A549 (cell line): ENCODE data around the gene SEPTIN1. TPM values are rescaled to one million over a fixed set of nuclear protein-coding genes. Genes with fewer than 3 reads are reported as not detected.

Experiments
- ATAC-seq, 2 experiments: fragments of 200-7000 bp in 1 of 2; fragments of >200 bp in 1 of 2; cut with Nextera tagmentation in 1 of 2; cut with Tn5 transposase in 1 of 2; 3 replicates each; pipeline versions ENCODE4 v1.8.0 to v1.9.1; 2018 to 2020; ENCODE audit warnings: mild to moderate bottlenecking in 1 of 2, moderate library complexity in 1 of 2
- CTCF ChIA-PET: fragments of 300-600 bp; sonication (Branson Sonifier 250); formaldehyde crosslinking; extraction: SDS; loops from one replicate; lab custom pipeline; 2021; ENCODE audit warnings: antibody characterized with exemption, inconsistent platforms; lab: Yijun Ruan, JAX
- POLR2A ChIA-PET: fragments of 350-600 bp; formaldehyde crosslinking; extraction: SDS; loops from one replicate; lab custom pipeline; 2021; ENCODE audit warnings: antibody characterized with exemption, inconsistent platforms; lab: Yijun Ruan, JAX
- DNase-seq, 2 experiments: peaks; one replicate each; pipeline versions ENCODE4 v3.0.0 to v3.0.0-alpha.2; 2011 to 2016; ENCODE audit warnings: low read depth in 1 of 2, low spot score in 1 of 2
- FAIRE-seq: peaks from 2 replicates; lab custom pipeline; 2011; peaks lifted over from hg19 to GRCh38; lab: Jason Lieb, UNC
- H3K27ac ChIP-seq, 2 experiments: fragments of >200 bp; sonication (Bioruptor Twin); formaldehyde crosslinking; 3 replicates each; pipeline ENCODE4 v1.5.1; 2016 to 2017
- H3K4me1 ChIP-seq: fragments of >200 bp; sonication (Bioruptor Twin); formaldehyde crosslinking; 3 replicates; pipeline ENCODE4 v1.6.1; 2016
- H3K4me2 ChIP-seq: fragments of >200 bp; sonication (Bioruptor Twin); formaldehyde crosslinking; 3 replicates; pipeline ENCODE4 v1.6.1; 2016
- H3K4me3 ChIP-seq: fragments of >200 bp; sonication (Bioruptor Twin); formaldehyde crosslinking; 3 replicates; pipeline ENCODE4 v1.5.1; 2016
- H3K9me3 ChIP-seq: fragments of >200 bp; sonication (Bioruptor Twin); formaldehyde crosslinking; 3 replicates; pipeline ENCODE4 v1.6.1; 2016
- CEBPB ChIP-seq, 2 experiments: fragments of >200 bp in 1 of 2; sonication (Bioruptor Twin) in 1 of 2; formaldehyde crosslinking in 1 of 2; IDR thresholded peaks; 2 replicates each; pipeline ENCODE4 v1.6.1; 2012 to 2016
- CHD2 ChIP-seq: fragments of 150-350 bp; IDR thresholded peaks from 2 replicates; pipeline ENCODE4 v1.6.1; 2014; ENCODE audit warnings: low read length; ENCODE audit not compliant: partially characterized antibody
- CHD4 ChIP-seq: fragments of 200-600 bp; sonication (generic); IDR thresholded peaks from 2 replicates; pipeline ENCODE4 v1.6.1; 2016; ENCODE audit warnings: antibody characterized with exemption, mild to moderate bottlenecking, borderline replicate concordance
- EHF ChIP-seq: fragments of 250-450 bp; sonication (Bioruptor Pico); IDR thresholded peaks from 2 replicates; pipeline ENCODE4 v1.5.0; 2020; ENCODE audit warnings: mild to moderate bottlenecking
- EP300 ChIP-seq, 2 experiments: fragments of >200 bp; sonication (Bioruptor Twin); formaldehyde crosslinking; IDR thresholded peaks; 2 replicates in 1 of 2; 3 replicates in 1 of 2; pipeline ENCODE4 v1.6.1; 2016 to 2017
- FOSL2 ChIP-seq, 2 experiments: fragments of 450-650 bp in 1 of 2; fragments of >200 bp in 1 of 2; sonication (Bioruptor Twin) in 1 of 2; formaldehyde crosslinking; IDR thresholded peaks; 2 replicates each; pipeline versions ENCODE4 v1.5.0 to v1.6.1; 2016 to 2020; ENCODE audit warnings: mild to moderate bottlenecking in 1 of 2, moderate library complexity in 1 of 2
- HOXB13 ChIP-seq: fragments of 250-450 bp; sonication (Bioruptor Pico); IDR thresholded peaks from 2 replicates; pipeline ENCODE4 v1.5.0; 2020; ENCODE audit warnings: low read depth, mild to moderate bottlenecking, moderate library complexity
- JUN ChIP-seq, 2 experiments: fragments of >200 bp; sonication (Bioruptor Twin); formaldehyde crosslinking; IDR thresholded peaks; 2 replicates in 1 of 2; 3 replicates in 1 of 2; pipeline ENCODE4 v1.6.1; 2016 to 2017
- KDM1A ChIP-seq: fragments of 200-600 bp; sonication (generic); IDR thresholded peaks from 2 replicates; pipeline ENCODE4 v1.6.1; 2016; ENCODE audit warnings: low read depth, mild to moderate bottlenecking
- KDM5A ChIP-seq: fragments of 200-600 bp; sonication (generic); IDR thresholded peaks from 2 replicates; pipeline ENCODE4 v1.6.1; 2016; ENCODE audit warnings: antibody characterized with exemption, mild to moderate bottlenecking
- MAZ ChIP-seq: fragments of 150-350 bp; IDR thresholded peaks from 2 replicates; pipeline ENCODE4 v1.6.1; 2014; ENCODE audit warnings: antibody characterized with exemption, low read depth, low read length, borderline replicate concordance
- NR3C1 ChIP-seq: fragments of >200 bp; sonication (Bioruptor Twin); formaldehyde crosslinking; IDR thresholded peaks from 3 replicates; pipeline ENCODE4 v1.6.1; 2017
- POLR2A ChIP-seq: IDR thresholded peaks from 2 replicates; pipeline ENCODE4 v1.6.1; 2012; ENCODE audit warnings: mild to moderate bottlenecking, low read length
- RAD21 ChIP-seq, 2 experiments: fragments of >200 bp in 1 of 2; sonication (Bioruptor Twin) in 1 of 2; formaldehyde crosslinking in 1 of 2; IDR thresholded peaks in 1 of 2; conservative IDR thresholded peaks in 1 of 2; 2 replicates in 1 of 2; 3 replicates in 1 of 2; pipeline ENCODE4 v1.6.1; 2012 to 2018; ENCODE audit warnings: inconsistent platforms in 1 of 2
- RARB ChIP-seq: fragments of 250-450 bp; sonication (Bioruptor Pico); IDR thresholded peaks from 2 replicates; pipeline ENCODE4 v1.8.0; 2021; ENCODE audit warnings: mild to moderate bottlenecking, moderate library complexity
- RCOR1 ChIP-seq: fragments of 150-350 bp; IDR thresholded peaks from 2 replicates; pipeline ENCODE4 v1.6.1; 2014; ENCODE audit warnings: antibody characterized with exemption, low read length, low read depth
- RNF2 ChIP-seq: fragments of 200-600 bp; sonication (generic); IDR thresholded peaks from 2 replicates; pipeline ENCODE4 v1.6.1; 2016; ENCODE audit warnings: low read depth, mild to moderate bottlenecking, antibody characterized with exemption, moderate library complexity, borderline replicate concordance
- SMC3 ChIP-seq: fragments of >200 bp; sonication (Bioruptor Twin); formaldehyde crosslinking; IDR thresholded peaks from 3 replicates; pipeline ENCODE4 v1.6.1; 2018; ENCODE audit warnings: inconsistent platforms
- TP53 ChIP-seq: fragments of 250-450 bp; sonication (Bioruptor Pico); IDR thresholded peaks from 2 replicates; pipeline ENCODE4 v1.5.0; 2021; ENCODE audit warnings: mild to moderate bottlenecking, moderate library complexity
- ZC3H11A ChIP-seq: fragments of 450-650 bp; IDR thresholded peaks from 2 replicates; pipeline ENCODE4 v1.6.1; 2014; ENCODE audit warnings: antibody characterized with exemption, mild to moderate bottlenecking
- ZFP36 ChIP-seq: fragments of 450-650 bp; IDR thresholded peaks from 2 replicates; pipeline ENCODE4 v1.6.1; 2014; ENCODE audit warnings: borderline replicate concordance; ENCODE audit not compliant: partially characterized antibody
- WGBS: methylation state at CpG from one replicate; pipeline ENCODE4 v1.1.6; 2017; ENCODE audit errors: missing lambda C conversion rate; 5-methylcytosine and 5-hydroxymethylcytosine counted together
- polyA plus RNA-seq, 4 experiments: library from polyadenylated mRNA; depleted of rRNA in 3 of 4; stranded (reverse); fragments of >200 nt; fragmentation: RNase III in 1 of 4; extraction: RNeasy Plus Mini Kit Qiagen cat#74134 plus additional on column Dnase treatment in 1 of 4; gene quantifications; 2 replicates in 3 of 4; 3 replicates in 1 of 4; pipeline ENCODE4 v1.2.3, GENCODE V29; 2011 to 2017
- TF ChIP-seq, protein P1 (sequence below): fragments of 150-350 bp; IDR thresholded peaks from 2 replicates; pipeline ENCODE4 v1.6.1; 2014; ENCODE audit warnings: low read depth, mild to moderate bottlenecking, low read length
- TF ChIP-seq, protein P2 (sequence below): fragments of >200 bp; sonication (Bioruptor Twin); formaldehyde crosslinking; IDR thresholded peaks from 3 replicates; pipeline ENCODE4 v1.6.1; 2016
- TF ChIP-seq, protein P3 (sequence below): fragments of >200 bp; sonication (Bioruptor Twin); formaldehyde crosslinking; IDR thresholded peaks from 3 replicates; pipeline ENCODE4 v1.5.1; 2016
- TF ChIP-seq, protein P4 (sequence below): fragments of 200-600 bp; sonication (generic); IDR thresholded peaks from 2 replicates; pipeline ENCODE4 v1.6.1; 2016; ENCODE audit warnings: antibody characterized with exemption, mild to moderate bottlenecking, moderate library complexity
- TF ChIP-seq, protein P5 (sequence below): fragments of 250-450 bp; sonication (Bioruptor Pico); IDR thresholded peaks from 2 replicates; pipeline ENCODE4 v1.5.0; 2020; ENCODE audit warnings: low read depth, mild to moderate bottlenecking, moderate library complexity

SEPTIN1 gene
- polyA plus RNA-seq, 2 of the 4 experiments (the other 2 are of a cell fraction) = 0.17 to 0.65 TPM

DNA sequence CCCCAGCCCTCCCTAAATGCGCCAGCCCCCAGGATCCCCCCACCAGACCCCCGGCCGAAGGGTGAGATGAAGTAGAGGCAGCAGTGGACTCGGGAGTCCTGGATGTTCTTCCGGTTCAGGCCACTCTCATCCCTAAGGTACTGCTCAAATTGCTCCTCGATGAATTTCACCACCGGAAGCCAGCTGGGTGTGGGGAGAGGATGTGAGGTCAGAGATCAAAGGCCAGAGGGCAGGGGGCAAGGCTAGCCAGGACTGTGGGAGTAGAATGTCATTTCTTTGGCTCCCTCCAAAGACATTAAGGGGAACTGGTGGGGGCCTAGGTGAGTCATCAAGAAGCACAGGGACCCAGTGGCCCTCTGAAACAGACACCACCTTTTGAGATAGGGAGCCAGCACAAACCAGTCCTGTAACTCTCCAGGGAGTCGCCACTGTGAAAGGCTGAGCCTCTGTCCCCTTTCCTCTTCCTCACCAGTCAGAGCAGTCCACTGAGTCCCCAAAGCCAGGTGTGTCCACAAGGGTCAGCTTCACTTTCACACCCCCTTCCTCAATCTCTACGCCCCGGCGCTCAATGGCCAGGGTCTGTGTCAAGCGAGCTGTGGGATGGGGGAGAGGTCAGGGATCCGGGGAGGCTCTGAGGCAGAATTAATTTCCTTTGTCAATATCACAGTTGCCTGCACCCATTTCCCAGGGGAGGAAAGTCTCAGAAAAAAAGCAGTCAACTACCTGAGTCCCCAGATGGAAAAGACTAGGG, 895 bp downstream of the SEPTIN1 start:
- ATAC-seq = no peak
- TF ChIP-seq FOSL2 (IDR thresholded peaks at IDR 0.05) = no peak
- 0 out of 2 replicates have a peak, but pooled peaks have one; percentile 11 for TF ChIP-seq FOSL2 (CRISPR knock-in tag; IDR thresholded peaks at IDR 0.05)
- TF ChIP-seq JUN (IDR thresholded peaks at IDR 0.05) = no peak
- no peak for TF ChIP-seq RAD21 (conservative IDR thresholded peaks at IDR 0.05 in 1 of 2, IDR thresholded peaks at IDR 0.05 in 1 of 2)
- TF ChIP-seq, all 56 proteins: peak for 1
- FAIRE-seq (no peak), DNase-seq (no peak)
- ChIA-PET POLR2A (no interaction called here), CTCF (interaction anchor here (1.5 to 6.1 kb wide), 3 partner anchors 12 to 28 kb away, joined by 3 to 26 read pairs (median 9); partner anchors contain the start of gene ZNF48)
- H3K4me3 ChIP-seq = no peak overlapping the region
- no peaks in the 10 kb centered on the region for H3K9me3 ChIP-seq
- H3K4me1 ChIP-seq = peaks cover 12% of the 10 kb centered on the region
- H3K27ac ChIP-seq = no peak overlapping the region
- no peak overlapping the region for H3K4me2 ChIP-seq
- WGBS = 88% methylated on average over 9 of the region's 13 CpGs

DNA sequence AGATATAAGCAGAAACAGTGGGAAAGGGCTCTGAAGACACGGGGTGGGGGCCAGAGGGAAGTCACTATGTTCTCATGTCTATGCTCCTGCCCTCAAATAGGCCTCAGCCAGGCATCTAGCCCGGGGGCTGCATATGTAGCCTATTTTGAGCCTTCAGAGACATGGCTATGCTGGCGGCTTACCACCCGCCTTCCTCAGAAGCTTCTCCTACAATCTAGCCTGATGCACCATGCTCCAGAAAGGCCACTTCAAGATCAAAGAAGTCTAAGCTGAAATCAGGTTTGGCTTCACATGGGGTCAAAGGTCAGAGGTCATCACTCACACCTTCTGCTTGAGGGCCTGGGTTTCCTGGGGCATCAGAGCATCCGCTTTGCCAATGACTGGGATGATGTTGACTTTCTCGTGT, 1.6 kb downstream of the SEPTIN1 start:
- POLR2A ChIA-PET = no interaction called here

DNA sequence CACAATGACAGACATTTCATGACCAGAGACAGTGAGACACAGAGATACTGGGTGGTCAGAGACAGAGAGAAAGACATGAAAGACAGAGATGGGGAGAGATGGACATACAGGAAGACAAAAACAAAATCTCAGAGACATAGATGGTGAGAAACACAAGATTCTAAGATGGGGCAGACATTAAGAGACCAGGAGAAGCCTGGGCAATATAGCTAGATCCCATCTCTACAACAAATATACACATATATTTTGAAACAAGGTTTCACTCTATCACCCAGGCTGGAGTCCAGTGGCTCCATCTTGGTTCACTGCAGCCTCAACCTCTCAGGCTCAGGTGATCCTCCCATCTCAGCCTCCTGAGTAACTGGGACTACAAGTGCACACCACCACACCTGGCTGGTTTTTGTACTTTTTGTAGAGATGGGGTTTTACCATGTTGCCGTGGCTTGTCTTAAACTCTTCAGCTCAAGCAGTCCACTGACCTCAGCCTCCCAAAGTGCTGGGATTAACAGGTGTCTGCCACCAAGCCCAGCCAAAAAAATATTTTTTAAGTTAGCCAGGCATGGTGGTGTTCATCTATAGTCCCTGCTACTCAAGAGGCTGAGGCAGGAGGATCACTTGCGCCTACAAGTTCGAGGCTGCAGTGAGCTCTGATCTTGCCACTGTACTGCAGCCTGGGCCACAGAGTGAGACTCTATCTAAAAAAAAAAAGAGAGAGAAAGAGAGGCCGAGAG, 2.1 kb downstream of the SEPTIN1 start:
- H3K9me3 ChIP-seq = no peaks in the 10 kb centered on the region
- DNase-seq (no peak), FAIRE-seq (no peak), ATAC-seq (no peak)
- ChIA-PET CTCF (interaction anchor here (1.5 to 6.1 kb wide), 2 partner anchors 9 to 29 kb away, joined by 3 to 26 read pairs; no protein-coding TSS in a partner anchor), POLR2A (no interaction called here)
- peaks cover 12% of the 10 kb centered on the region for H3K4me1 ChIP-seq
- no peak overlapping the region for H3K4me2 ChIP-seq
- no peak overlapping the region for H3K27ac ChIP-seq
- 90% methylated on average over 4 of the region's 4 CpGs for WGBS
- H3K4me3 ChIP-seq = no peak overlapping the region
- TF ChIP-seq KDM1A (no peak), SMC3 (no peak), RCOR1 (no peak), HOXB13 (CRISPR knock-in tag) (no peak), RARB (CRISPR knock-in tag) (no peak), POLR2A (no peak), NR3C1 (no peak), KDM5A (no peak), ZC3H11A (no peak), ZFP36 (no peak), RNF2 (no peak)
- TF ChIP-seq, protein P1, sequence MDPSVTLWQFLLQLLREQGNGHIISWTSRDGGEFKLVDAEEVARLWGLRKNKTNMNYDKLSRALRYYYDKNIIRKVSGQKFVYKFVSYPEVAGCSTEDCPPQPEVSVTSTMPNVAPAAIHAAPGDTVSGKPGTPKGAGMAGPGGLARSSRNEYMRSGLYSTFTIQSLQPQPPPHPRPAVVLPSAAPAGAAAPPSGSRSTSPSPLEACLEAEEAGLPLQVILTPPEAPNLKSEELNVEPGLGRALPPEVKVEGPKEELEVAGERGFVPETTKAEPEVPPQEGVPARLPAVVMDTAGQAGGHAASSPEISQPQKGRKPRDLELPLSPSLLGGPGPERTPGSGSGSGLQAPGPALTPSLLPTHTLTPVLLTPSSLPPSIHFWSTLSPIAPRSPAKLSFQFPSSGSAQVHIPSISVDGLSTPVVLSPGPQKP = no peak
- TF ChIP-seq, protein P2, sequence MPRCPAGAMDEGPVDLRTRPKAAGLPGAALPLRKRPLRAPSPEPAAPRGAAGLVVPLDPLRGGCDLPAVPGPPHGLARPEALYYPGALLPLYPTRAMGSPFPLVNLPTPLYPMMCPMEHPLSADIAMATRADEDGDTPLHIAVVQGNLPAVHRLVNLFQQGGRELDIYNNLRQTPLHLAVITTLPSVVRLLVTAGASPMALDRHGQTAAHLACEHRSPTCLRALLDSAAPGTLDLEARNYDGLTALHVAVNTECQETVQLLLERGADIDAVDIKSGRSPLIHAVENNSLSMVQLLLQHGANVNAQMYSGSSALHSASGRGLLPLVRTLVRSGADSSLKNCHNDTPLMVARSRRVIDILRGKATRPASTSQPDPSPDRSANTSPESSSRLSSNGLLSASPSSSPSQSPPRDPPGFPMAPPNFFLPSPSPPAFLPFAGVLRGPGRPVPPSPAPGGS = no peak
- TF ChIP-seq, protein P3, sequence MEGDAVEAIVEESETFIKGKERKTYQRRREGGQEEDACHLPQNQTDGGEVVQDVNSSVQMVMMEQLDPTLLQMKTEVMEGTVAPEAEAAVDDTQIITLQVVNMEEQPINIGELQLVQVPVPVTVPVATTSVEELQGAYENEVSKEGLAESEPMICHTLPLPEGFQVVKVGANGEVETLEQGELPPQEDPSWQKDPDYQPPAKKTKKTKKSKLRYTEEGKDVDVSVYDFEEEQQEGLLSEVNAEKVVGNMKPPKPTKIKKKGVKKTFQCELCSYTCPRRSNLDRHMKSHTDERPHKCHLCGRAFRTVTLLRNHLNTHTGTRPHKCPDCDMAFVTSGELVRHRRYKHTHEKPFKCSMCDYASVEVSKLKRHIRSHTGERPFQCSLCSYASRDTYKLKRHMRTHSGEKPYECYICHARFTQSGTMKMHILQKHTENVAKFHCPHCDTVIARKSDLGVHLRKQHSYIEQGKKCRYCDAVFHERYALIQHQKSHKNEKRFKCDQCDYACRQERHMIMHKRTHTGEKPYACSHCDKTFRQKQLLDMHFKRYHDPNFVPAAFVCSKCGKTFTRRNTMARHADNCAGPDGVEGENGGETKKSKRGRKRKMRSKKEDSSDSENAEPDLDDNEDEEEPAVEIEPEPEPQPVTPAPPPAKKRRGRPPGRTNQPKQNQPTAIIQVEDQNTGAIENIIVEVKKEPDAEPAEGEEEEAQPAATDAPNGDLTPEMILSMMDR = no peak
- TF ChIP-seq, protein P4, sequence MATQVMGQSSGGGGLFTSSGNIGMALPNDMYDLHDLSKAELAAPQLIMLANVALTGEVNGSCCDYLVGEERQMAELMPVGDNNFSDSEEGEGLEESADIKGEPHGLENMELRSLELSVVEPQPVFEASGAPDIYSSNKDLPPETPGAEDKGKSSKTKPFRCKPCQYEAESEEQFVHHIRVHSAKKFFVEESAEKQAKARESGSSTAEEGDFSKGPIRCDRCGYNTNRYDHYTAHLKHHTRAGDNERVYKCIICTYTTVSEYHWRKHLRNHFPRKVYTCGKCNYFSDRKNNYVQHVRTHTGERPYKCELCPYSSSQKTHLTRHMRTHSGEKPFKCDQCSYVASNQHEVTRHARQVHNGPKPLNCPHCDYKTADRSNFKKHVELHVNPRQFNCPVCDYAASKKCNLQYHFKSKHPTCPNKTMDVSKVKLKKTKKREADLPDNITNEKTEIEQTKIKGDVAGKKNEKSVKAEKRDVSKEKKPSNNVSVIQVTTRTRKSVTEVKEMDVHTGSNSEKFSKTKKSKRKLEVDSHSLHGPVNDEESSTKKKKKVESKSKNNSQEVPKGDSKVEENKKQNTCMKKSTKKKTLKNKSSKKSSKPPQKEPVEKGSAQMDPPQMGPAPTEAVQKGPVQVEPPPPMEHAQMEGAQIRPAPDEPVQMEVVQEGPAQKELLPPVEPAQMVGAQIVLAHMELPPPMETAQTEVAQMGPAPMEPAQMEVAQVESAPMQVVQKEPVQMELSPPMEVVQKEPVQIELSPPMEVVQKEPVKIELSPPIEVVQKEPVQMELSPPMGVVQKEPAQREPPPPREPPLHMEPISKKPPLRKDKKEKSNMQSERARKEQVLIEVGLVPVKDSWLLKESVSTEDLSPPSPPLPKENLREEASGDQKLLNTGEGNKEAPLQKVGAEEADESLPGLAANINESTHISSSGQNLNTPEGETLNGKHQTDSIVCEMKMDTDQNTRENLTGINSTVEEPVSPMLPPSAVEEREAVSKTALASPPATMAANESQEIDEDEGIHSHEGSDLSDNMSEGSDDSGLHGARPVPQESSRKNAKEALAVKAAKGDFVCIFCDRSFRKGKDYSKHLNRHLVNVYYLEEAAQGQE = no peak

More for the DNA sequence above, 1.6 kb downstream of the SEPTIN1 start:
- Histone ChIP-seq H3K9me3 (no peaks in the 10 kb centered on the region), H3K4me1 (peaks cover 12% of the 10 kb centered on the region), H3K4me2 (no peak overlapping the region), H3K4me3 (no peak overlapping the region), H3K27ac (no peak overlapping the region)
- 84% methylated on average over 6 of the region's 6 CpGs for WGBS
- FAIRE-seq (no peak), DNase-seq (no peak), ATAC-seq (no peak)
- TF ChIP-seq, protein P5, sequence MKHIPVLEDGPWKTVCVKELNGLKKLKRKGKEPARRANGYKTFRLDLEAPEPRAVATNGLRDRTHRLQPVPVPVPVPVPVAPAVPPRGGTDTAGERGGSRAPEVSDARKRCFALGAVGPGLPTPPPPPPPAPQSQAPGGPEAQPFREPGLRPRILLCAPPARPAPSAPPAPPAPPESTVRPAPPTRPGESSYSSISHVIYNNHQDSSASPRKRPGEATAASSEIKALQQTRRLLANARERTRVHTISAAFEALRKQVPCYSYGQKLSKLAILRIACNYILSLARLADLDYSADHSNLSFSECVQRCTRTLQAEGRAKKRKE (CRISPR knock-in tag) = no peak
- TF ChIP-seq RNF2 = no peak
- TF ChIP-seq NR3C1 = no peak
- TF ChIP-seq TP53 (CRISPR knock-in tag) = no peak
- no peak for TF ChIP-seq CEBPB (IDR thresholded peaks at IDR 0.05)
- TF ChIP-seq EHF = no peak
- TF ChIP-seq CHD4 = no peak
- no peak for TF ChIP-seq MAZ
- TF ChIP-seq CHD2 = no peak
- no peak for TF ChIP-seq EP300 (IDR thresholded peaks at IDR 0.05)
- CTCF ChIA-PET = interaction anchor here (6.1 kb wide), 1 partner anchor 28 kb away, joined by 26 read pairs; no protein-coding TSS in a partner anchor
